B cell (primary cell): ENCODE data around the gene PROCR. TPM values are rescaled to one million over a fixed set of nuclear protein-coding genes. Genes with fewer than 3 reads are reported as not detected.

Experiments
- ATAC-seq: fragments of 200-7000 bp; cut with Tn5 transposase; one replicate; pipeline ENCODE4 v1.10.0; 2021; ENCODE audit warnings: low read depth, mild to moderate bottlenecking, moderate number of reproducible peaks, moderate library complexity
- CTCF ChIA-PET: fragments of 350-600 bp; sonication (Branson Sonifier 250); formaldehyde crosslinking; loops from one replicate; lab custom pipeline; 2021; ENCODE audit warnings: antibody characterized with exemption, inconsistent platforms; lab: Charles Lee
- POLR2A ChIA-PET: fragments of 350-600 bp; sonication (Branson Sonifier 250); formaldehyde crosslinking; loops from one replicate; lab custom pipeline; 2021; ENCODE audit warnings: antibody characterized with exemption; lab: Charles Lee
- DNase-seq: peaks from one replicate; pipeline ENCODE4 v3.0.0; 2013
- H2AFZ ChIP-seq: 2 replicates; pipeline ENCODE4 v1.6.1; 2012; ENCODE audit warnings: mild to moderate bottlenecking, low read depth, low read length; ENCODE audit not compliant: insufficient read depth, poor library complexity, severe bottlenecking
- H3K27ac ChIP-seq, 2 donors: 1 replicate in 1 of 2; 2 replicates in 1 of 2; pipeline ENCODE4 v1.5.1; 2012 to 2013; ENCODE audit warnings: low read length in 2 of 2, mild to moderate bottlenecking in 2 of 2, moderate library complexity in 1 of 2
- H3K27me3 ChIP-seq, 4 experiments: fragments of 200-600 bp in 1 of 4; sonication (generic) in 1 of 4; replicated peaks in 1 of 4; 1 replicate in 2 of 4; 2 replicates in 2 of 4; pipeline versions ENCODE4 v1.6.1 to v1.7.0; 2013 to 2016; ENCODE audit warnings: low read length in 3 of 4, mild to moderate bottlenecking in 2 of 4, mixed read lengths in 1 of 4, moderate library complexity in 1 of 4; ENCODE audit not compliant: insufficient read depth in 4 of 4, control insufficient read depth in 3 of 4; ENCODE audit errors: control extremely low read depth in 1 of 4
- H3K36me3 ChIP-seq, 2 experiments: replicated peaks in 1 of 2; 1 replicate in 1 of 2; 2 replicates in 1 of 2; pipeline versions ENCODE4 v1.6.1 to v1.7.1; 2013; ENCODE audit warnings: low read length in 1 of 2; ENCODE audit not compliant: insufficient read depth in 2 of 2, control insufficient read depth in 1 of 2; ENCODE audit errors: control extremely low read depth in 1 of 2, extremely low read depth in 1 of 2
- H3K4me1 ChIP-seq, 2 donors: fragments of 200-600 bp in 1 of 2; sonication (generic) in 1 of 2; 1 replicate in 1 of 2; 2 replicates in 1 of 2; pipeline versions ENCODE4 v1.5.1 to v1.6.1; 2013 to 2017; ENCODE audit warnings: low read length in 2 of 2; ENCODE audit not compliant: control insufficient read depth in 2 of 2, insufficient read depth in 2 of 2
- H3K4me2 ChIP-seq: replicated peaks from 2 replicates; pipeline ENCODE3; 2012; ENCODE audit warnings: mild to moderate bottlenecking, low read depth, low read length; ENCODE audit not compliant: poor library complexity, severe bottlenecking
- H3K4me3 ChIP-seq, 5 experiments: fragments of 200-600 bp in 1 of 5; sonication (generic) in 1 of 5; 1 replicate in 3 of 5; 2 replicates in 2 of 5; pipeline versions ENCODE4 v1.5.1 to v1.7.0; 2011 to 2016; ENCODE audit warnings: low read length in 4 of 5, mild to moderate bottlenecking in 4 of 5, low read depth in 2 of 5, control low read depth in 1 of 5, moderate library complexity in 1 of 5; ENCODE audit not compliant: insufficient read depth in 1 of 5; ENCODE audit errors: control extremely low read depth in 1 of 5, extremely low read depth in 1 of 5
- H3K79me2 ChIP-seq: fragments of 200-600 bp; sonication (generic); one replicate; pipeline ENCODE4 v1.6.0; 2016; ENCODE audit warnings: low read length; ENCODE audit not compliant: control insufficient read depth, insufficient read depth
- H3K9ac ChIP-seq: fragments of 200-600 bp; sonication (generic); 2 replicates; pipeline ENCODE4 v1.6.1; 2017; ENCODE audit warnings: mild to moderate bottlenecking, low read length, moderate library complexity
- H3K9me3 ChIP-seq, 3 donors: one replicate each; pipeline versions ENCODE4 v1.6.1 to v1.7.1; 2013; ENCODE audit warnings: low read length in 2 of 3; ENCODE audit not compliant: control insufficient read depth in 2 of 3, insufficient read depth in 1 of 3; ENCODE audit errors: control extremely low read depth in 1 of 3
- H4K20me1 ChIP-seq: 2 replicates; pipeline ENCODE4 v1.6.0; 2012; ENCODE audit warnings: mild to moderate bottlenecking, low read length; ENCODE audit not compliant: insufficient read depth, control insufficient read depth, poor library complexity, severe bottlenecking
- H3K27ac Mint-ChIP-seq: one replicate; pipeline ENCODE4 v1.8.0; 2021; ENCODE audit warnings: mixed read lengths
- H3K27me3 Mint-ChIP-seq: one replicate; pipeline ENCODE4 v1.8.0; 2021; ENCODE audit warnings: mixed read lengths
- H3K4me1 Mint-ChIP-seq: one replicate; pipeline ENCODE4 v1.8.0; 2021; ENCODE audit warnings: mixed read lengths
- H3K4me3 Mint-ChIP-seq: one replicate; pipeline ENCODE4 v1.8.0; 2021; ENCODE audit warnings: mixed read lengths
- H3K9me3 Mint-ChIP-seq: one replicate; pipeline ENCODE4 v1.8.0; 2022; ENCODE audit warnings: mixed read lengths; ENCODE audit not compliant: insufficient read depth
- CTCF ChIP-seq: fragments of 200-600 bp; IDR thresholded peaks from one replicate; pipeline ENCODE4 v1.8.0; 2022; ENCODE audit warnings: antibody characterized with exemption, mild to moderate bottlenecking
- EZH2 ChIP-seq: IDR thresholded peaks from 2 replicates; pipeline ENCODE4 v1.6.1; 2012; ENCODE audit warnings: borderline replicate concordance, low read depth, mild to moderate bottlenecking, moderate library complexity, low read length; ENCODE audit not compliant: insufficient read depth, poor library complexity, severe bottlenecking
- WGBS: methylation state at CpG from one replicate; pipeline ENCODE4 v1.1.5; 2013; ENCODE audit warnings: missing lambda C conversion rate; ENCODE audit not compliant: insufficient coverage; 5-methylcytosine and 5-hydroxymethylcytosine counted together
- intact Hi-C: fragments of 100-400 bp; cut with micrococcal nuclease; formaldehyde crosslinking; loops from one replicate; pipeline ENCODE4 v1.10.0; 2022
- polyA plus RNA-seq: library from polyadenylated mRNA; depleted of rRNA; stranded (reverse); fragments of >200 nt; gene quantifications from 2 replicates; pipeline ENCODE4 v1.2.3, GENCODE V29; 2012
- total RNA-seq, 2 donors: library from RNA; stranded (reverse); fragments of 120-200 nt in 1 of 2; gene quantifications; 1 replicate in 1 of 2; 2 replicates in 1 of 2; pipeline versions ENCODE4 v1.2.3 to v1.2.4, GENCODE V29; 2013 to 2022

Gene PROCR
- total and polyA plus RNA-seq, 2 donors (not counting 1 experiment from before 2014, with no cell fraction given) = 0.30 to 0.57 TPM

GRCh38 chr20:35225319-35226125 is 53.6 kb downstream of the PROCR start:
- intact Hi-C loops = no loop called here
- Mint-ChIP-seq H3K4me1 (peaks cover 15% of the 10 kb centered on the region), H3K27ac (no peak overlapping the region), H3K9me3 (peaks cover 2% of the 10 kb centered on the region), H3K27me3 (peaks cover 45% of the 10 kb centered on the region), H3K4me3 (peak overlapping the region; percentile 70)
- Histone ChIP-seq H3K79me2 (no peaks in the 10 kb centered on the region), H3K4me2 (no peak overlapping the region), H3K9me3 (peaks cover 0 to 9% (median 2%) of the 10 kb centered on the region in 3 donors), H4K20me1 (peaks cover 6% of the 10 kb centered on the region), H3K27ac (no peak overlapping the region), H3K9ac (no peak overlapping the region), H3K27me3 (peaks cover 0 to 24% (median 15%) of the 10 kb centered on the region in 4 experiments), H3K36me3 (no peaks in the 10 kb centered on the region), H3K4me3 (no peak overlapping the region), H3K4me1 (peaks cover 7 to 9% of the 10 kb centered on the region in 2 donors), H2AFZ (no peak overlapping the region)
- ChIA-PET CTCF (interaction anchor here (2.2 kb wide), 1 partner anchor 132 kb away, joined by 4 read pairs; no protein-coding TSS in a partner anchor), POLR2A (no interaction called here)
- no peak for ATAC-seq
- DNase-seq = no peak
- no peak for TF ChIP-seq EZH2
- TF ChIP-seq CTCF = no peak
- 23% methylated on average over 4 of the region's 9 CpGs for WGBS
